Type B pancreatic cell (in vitro differentiated cells): Measurements from ENCODE around the gene CEP83. TPM values are rescaled to one million over a fixed set of nuclear protein-coding genes. Genes with fewer than 3 reads are reported as not detected.

ENCODE experiments used
- DNase-seq: peaks from one replicate; pipeline ENCODE4 v3.0.0; 2021; ENCODE audit warnings: mixed read lengths; ENCODE audit not compliant: unreplicated experiment; ENCODE audit errors: extremely low spot score
- H3K27ac Mint-ChIP-seq: 2 replicates; pipeline ENCODE4 v1.8.0; 2021; ENCODE audit warnings: mild to moderate bottlenecking, mixed read lengths
- H3K27me3 Mint-ChIP-seq: 2 replicates; pipeline ENCODE4 v1.8.0; 2021; ENCODE audit warnings: mixed read lengths
- H3K36me3 Mint-ChIP-seq: 2 replicates; pipeline ENCODE4 v1.8.0; 2021; ENCODE audit warnings: mixed read lengths
- H3K4me1 Mint-ChIP-seq: one replicate; pipeline ENCODE4 v1.8.0; 2021; ENCODE audit warnings: mixed read lengths; ENCODE audit not compliant: unreplicated experiment
- H3K4me3 Mint-ChIP-seq: 2 replicates; pipeline ENCODE4 v1.8.0; 2021; ENCODE audit warnings: mild to moderate bottlenecking, mixed read lengths
- H3K9me3 Mint-ChIP-seq: 2 replicates; pipeline ENCODE4 v1.8.0; 2021; ENCODE audit warnings: mixed read lengths
- total RNA-seq: library from RNA; stranded (reverse); gene quantifications from 2 replicates; pipeline ENCODE4 v1.2.1, GENCODE V29; 2021; ENCODE audit warnings: low replicate concordance
- TF ChIP-seq, protein P1 (sequence below): fragments of 200-600 bp; sonication (generic); conservative IDR thresholded peaks from 2 replicates; pipeline ENCODE4 v1.5.0; 2021; ENCODE audit warnings: antibody characterized with exemption, mild to moderate bottlenecking

Gene CEP83
- total RNA-seq, 1 donor from 2014 or later: 22.1 TPM

DNA sequence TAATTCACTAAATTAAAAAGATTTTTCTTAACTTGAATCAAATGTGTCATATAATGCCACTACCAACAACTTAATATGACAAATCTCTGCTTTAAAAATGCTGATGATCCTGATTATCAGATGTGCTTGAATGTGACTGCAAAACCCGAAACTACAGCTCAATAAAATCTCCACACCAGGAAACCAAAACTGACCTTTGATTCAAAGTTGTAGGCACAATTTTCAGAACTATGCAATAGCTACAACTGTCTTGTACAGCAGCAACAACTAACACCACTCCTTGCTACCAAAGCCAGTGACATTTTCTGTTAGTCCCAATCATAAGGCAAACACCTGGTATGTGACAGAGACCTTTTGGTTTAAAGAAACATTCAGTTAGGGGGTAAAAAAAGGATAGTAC is 147.3 kb downstream of the CEP83 start:
- Mint-ChIP-seq H3K36me3 (peaks cover 21% of the 10 kb centered on the region), H3K27ac (no peak overlapping the region), H3K27me3 (no peaks in the 10 kb centered on the region), H3K4me1 (no peaks in the 10 kb centered on the region), H3K4me3 (no peak overlapping the region), H3K9me3 (peaks cover 3% of the 10 kb centered on the region)
- DNase-seq: no peak
- TF ChIP-seq, protein P1, sequence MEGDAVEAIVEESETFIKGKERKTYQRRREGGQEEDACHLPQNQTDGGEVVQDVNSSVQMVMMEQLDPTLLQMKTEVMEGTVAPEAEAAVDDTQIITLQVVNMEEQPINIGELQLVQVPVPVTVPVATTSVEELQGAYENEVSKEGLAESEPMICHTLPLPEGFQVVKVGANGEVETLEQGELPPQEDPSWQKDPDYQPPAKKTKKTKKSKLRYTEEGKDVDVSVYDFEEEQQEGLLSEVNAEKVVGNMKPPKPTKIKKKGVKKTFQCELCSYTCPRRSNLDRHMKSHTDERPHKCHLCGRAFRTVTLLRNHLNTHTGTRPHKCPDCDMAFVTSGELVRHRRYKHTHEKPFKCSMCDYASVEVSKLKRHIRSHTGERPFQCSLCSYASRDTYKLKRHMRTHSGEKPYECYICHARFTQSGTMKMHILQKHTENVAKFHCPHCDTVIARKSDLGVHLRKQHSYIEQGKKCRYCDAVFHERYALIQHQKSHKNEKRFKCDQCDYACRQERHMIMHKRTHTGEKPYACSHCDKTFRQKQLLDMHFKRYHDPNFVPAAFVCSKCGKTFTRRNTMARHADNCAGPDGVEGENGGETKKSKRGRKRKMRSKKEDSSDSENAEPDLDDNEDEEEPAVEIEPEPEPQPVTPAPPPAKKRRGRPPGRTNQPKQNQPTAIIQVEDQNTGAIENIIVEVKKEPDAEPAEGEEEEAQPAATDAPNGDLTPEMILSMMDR: no peak

DNA sequence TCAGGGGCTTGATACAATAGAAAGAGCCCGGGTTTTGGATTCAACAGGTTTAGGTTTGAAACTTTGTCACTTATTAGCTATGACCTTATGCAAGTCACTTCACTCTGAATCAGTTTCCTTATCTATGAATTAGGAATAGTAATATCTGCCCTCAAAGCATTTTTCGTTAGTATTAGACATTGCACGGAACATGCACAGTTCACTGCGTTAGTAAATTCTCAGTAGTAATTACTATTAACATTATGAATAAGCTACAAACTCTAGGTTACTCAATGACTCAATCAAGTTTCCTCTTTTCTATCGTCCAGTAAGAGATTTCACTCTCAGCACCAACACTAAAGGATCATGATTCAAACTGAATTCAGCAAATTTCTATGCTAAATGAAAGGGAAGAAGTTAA is 150.3 kb downstream of the CEP83 start:
- Mint-ChIP-seq H3K27me3 (no peaks in the 10 kb centered on the region), H3K9me3 (no peaks in the 10 kb centered on the region), H3K4me3 (no peak overlapping the region), H3K27ac (no peak overlapping the region), H3K36me3 (peaks cover 18% of the 10 kb centered on the region), H3K4me1 (no peaks in the 10 kb centered on the region)
- DNase-seq: no peak
- TF ChIP-seq, protein P1: no peak

DNA sequence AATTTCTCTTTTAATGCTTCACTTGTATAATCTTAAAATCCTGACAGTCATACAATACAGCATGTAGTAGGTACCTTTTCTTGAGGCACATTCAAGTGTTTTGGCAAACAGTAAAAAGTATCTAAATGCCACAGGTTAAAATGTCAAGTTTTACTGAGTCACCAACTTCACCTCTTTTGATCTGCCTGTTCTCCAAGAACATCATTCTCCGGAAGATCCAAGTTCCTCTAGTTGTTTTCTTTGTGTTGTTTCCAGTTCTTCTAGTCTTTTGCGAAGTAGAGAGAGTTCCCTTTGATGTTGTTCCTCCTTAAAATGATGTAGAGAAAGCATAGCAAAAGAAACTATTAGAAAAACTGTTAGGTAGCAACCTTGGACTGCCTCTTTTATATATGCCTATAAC is 151.1 kb downstream of the CEP83 start:
- Mint-ChIP-seq H3K36me3 (peaks cover 18% of the 10 kb centered on the region), H3K4me1 (no peaks in the 10 kb centered on the region), H3K9me3 (no peaks in the 10 kb centered on the region), H3K27me3 (no peaks in the 10 kb centered on the region), H3K27ac (no peak overlapping the region), H3K4me3 (no peak overlapping the region)
- TF ChIP-seq, protein P1: no peak
- no peak for DNase-seq

DNA sequence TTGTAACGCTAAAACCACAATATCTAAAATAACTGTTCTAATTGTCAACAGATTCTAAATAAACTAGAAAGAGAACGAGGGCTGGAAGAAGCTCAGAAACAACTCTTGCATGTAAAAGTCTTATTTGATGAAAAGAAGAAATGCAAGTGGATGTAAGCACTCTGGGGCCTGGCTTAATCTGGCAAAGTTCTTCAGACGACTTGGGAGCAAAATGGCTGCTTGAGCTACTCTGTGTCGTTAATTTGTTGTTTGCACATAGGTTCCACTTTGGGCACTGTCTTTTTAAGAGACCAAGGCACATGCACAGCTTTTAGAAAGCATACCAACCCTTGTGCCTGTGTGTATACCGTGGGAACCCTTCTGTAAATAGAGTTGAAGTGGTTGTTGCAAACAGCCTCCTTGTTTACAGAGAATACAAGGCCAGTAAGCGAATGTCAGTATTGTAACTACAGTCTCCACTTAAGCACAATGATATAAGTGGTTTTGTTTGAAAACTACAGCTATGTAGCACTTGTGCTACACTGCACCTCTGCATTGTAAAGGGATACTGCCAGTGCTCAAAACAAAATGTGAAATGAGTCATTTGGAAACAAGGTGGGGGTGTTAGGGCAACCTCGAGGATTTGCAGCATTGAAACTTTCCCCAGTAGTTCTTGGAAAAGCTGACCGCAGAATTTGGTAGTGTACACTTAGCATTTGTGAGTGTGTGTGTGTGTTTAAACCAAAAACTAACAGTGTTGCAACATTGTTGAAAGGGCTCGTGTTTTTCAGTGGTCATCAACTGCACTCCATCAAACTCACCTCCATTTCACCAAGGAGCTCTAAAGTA is 154.3 kb downstream of the CEP83 start:
- Mint-ChIP-seq H3K9me3 (no peaks in the 10 kb centered on the region), H3K27ac (no peak overlapping the region), H3K4me1 (no peaks in the 10 kb centered on the region), H3K27me3 (no peaks in the 10 kb centered on the region), H3K4me3 (no peak overlapping the region), H3K36me3 (peaks cover 15% of the 10 kb centered on the region)
- DNase-seq: no peak
- TF ChIP-seq, protein P1: no peak

DNA sequence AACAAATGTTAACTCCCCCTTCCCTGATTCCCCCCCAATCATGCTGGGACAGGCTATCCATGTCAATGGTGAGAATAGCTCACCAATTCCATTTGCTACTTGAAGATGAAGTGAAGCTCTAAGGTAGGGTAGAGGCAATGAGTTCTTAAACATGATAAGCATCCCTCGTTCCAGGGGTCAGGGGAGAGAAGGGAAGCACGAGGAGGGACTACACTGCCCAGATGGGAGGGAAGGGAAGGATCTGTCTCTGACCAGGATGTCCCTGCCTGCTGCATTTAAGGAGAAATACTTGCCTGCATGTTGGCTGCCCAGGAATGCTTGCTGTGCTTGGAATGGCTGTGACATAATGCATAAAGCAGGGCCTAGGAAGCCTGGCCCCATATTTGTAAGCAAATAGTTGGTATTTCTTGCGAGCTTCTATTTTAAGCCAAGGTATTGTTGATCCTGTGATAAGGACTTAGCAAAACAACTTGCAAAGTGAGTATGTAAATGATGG is 155.1 kb downstream of the CEP83 start:
- DNase-seq: no peak
- no peaks in the 10 kb centered on the region for H3K27me3 Mint-ChIP-seq
- H3K27ac Mint-ChIP-seq: no peak overlapping the region
- H3K9me3 Mint-ChIP-seq: no peaks in the 10 kb centered on the region
- TF ChIP-seq, protein P1: no peak
- peaks cover 19% of the 10 kb centered on the region for H3K36me3 Mint-ChIP-seq
- no peaks in the 10 kb centered on the region for H3K4me1 Mint-ChIP-seq
- no peak overlapping the region for H3K4me3 Mint-ChIP-seq
